GM19467 (cell line): ENCODE data around the gene CCDC24.

ENCODE experiments used
- ATAC-seq: cut with Tn5 transposase; IDR thresholded peaks from one replicate; pipeline ENCODE4 v1.9.1; 2021; ENCODE audit warnings: mild to moderate bottlenecking, moderate library complexity; ENCODE audit not compliant: unreplicated experiment

CCDC24 gene

DNA sequence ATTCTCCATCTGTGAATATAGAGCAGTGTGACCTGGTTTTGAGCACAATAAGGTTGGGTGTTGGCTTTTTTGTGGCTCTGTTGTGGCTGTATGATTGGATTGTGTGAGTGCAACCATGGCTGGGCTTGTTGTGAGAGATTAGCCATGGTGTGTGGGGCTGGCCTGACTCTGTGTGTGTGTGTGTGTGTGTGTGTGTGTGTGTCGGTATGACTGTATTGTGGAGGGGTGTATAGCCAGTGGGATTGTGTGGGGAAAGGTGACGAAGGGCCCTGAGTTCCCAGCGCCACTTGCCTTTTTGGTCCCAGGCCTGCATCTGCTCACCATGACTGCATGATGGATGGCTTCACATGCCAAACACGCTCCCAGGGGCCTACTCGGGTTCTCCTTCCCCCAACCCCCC, 45.8 kb downstream of the CCDC24 start:
- no peak for ATAC-seq

- ATAC-seq, result no peak
These were observed 47.7 kb downstream of the CCDC24 start for GRCh38 chr1:44038876-44039657.

DNA sequence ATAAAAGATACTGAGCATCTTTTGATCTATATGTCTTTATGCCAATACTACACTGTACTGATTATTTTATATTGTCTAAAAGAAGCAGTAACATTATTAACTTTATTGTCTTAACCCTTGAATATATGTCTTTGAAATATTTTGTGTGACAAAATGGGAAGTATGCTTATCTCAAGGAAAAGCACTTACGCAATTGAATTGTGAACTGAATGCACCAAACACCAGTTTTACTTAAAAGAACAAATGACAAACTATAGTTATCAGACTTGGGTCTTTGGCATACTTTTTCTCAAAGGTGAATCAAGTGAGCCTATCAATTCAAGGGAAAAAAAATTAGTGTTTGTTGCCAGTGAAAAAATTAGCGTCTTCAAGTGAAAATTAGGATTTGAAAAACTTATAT, 49.0 kb downstream of the CCDC24 start:
- no peak for ATAC-seq

- ATAC-seq, result no peak
These were observed 49.4 kb downstream of the CCDC24 start for GRCh38 chr1:44040846-44041245.

DNA sequence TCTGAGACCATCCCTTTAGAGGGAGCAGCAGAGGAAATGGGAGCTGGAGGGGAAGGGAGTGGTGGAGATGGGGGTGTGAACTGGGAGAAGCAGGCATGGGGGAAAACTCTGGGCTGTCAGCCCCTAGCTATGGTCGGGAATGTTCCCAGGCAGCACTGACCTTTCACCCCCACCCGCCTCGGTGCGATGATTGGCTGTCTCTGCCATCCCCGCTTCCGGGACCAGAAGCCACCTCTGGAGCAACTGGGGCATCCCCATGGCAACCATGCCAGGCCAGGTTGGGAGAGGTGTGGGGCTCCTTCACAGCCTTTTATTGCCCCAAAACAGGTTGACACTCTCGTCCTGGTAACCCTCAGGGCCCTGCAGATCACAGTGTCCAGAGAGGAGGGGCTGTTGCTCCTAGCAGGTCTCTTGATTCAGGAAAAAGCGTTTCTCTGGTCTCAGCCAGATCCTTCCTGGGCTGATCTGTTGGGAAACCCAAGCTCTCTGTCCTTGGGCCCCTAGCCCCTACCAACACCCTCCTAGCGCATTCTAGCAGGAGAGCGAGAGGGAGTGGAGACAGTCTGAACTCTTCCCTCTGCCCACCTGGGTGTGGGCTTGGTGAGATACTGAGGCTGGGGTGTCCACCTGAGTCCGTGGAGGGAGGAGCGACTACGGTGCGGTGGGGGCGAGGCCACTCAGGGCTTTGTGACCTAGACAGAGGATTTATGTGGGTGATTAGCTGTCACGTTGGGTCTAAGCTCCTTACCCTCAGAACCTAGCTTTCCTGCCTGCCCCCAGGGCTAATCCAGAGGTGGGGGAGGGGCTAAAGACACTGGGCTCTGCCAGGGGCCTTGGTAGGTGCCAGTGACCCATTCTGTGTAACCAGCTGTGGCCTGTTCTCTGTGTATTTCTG, 52.0 kb downstream of the CCDC24 start:
- ATAC-seq, result no peak

GRCh38 chr1:44044071-44044801, 52.8 kb downstream of the CCDC24 start:
- no peak for ATAC-seq

DNA sequence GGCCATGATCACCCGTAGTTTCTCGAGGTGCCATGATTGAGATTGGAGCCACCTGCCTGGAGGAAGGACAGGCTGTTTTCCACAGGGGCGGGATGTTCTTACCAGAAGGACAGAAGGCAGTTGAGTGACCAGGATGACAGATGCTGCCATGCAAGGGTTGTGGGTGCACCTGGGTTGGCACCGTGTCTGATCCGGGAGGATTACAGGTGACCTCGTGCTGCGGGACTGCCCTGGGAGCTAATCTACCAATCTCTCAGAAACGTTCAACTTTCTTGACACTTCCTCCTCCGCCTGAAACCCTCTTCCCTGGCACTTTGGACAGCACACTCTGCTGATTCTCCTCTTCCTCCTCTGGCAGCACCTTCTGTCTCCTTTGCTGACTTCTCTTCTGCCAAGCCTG, 53.7 kb downstream of the CCDC24 start:
- no peak for ATAC-seq
